Bronchus fibroblast of lung (primary cell): ENCODE measurements around the gene PTAR1. TPM values are rescaled to one million over a fixed set of nuclear protein-coding genes. Genes with fewer than 3 reads are reported as not detected.

ENCODE experiments used
- total RNA-seq: library from RNA; depleted of rRNA; stranded (reverse); fragments of >200 nt; gene quantifications from 2 replicates; pipeline ENCODE4 v1.2.3, GENCODE V29; 2015

Gene PTAR1
- total RNA-seq: 20.8 and 27.1 TPM in 2 replicates

GRCh38 chr9:69759421-69760277 is at the start of gene PTAR1:
Gene PTAR1, minus strand, starts transcription at chr9:69760011. Its CDS starts 73 bp downstream, at chr9:69759938.

GRCh38 chr9:69671879-69672595 is 87.8 kb downstream of the PTAR1 start, which contains the start of gene APBA1:
Gene APBA1, minus strand, starts transcription at chr9:69672371.

Other genes starting within 250 kb of the PTAR1 start
- 1.5 and 1.9 TPM in 2 replicates for gene APBA1, start 87.6 kb downstream of the PTAR1 start, total RNA-seq
- gene CFAP95, start 60.8 kb upstream of the PTAR1 start, total RNA-seq: not detected in 2 replicates